ENCODE measurements around the gene STARD7. TPM values are rescaled to one million over a fixed set of nuclear protein-coding genes. Genes with fewer than 3 reads are reported as not detected.

Gene STARD7
- total RNA-seq, 1 donor from 2014 or later = 238 TPM

DNA sequence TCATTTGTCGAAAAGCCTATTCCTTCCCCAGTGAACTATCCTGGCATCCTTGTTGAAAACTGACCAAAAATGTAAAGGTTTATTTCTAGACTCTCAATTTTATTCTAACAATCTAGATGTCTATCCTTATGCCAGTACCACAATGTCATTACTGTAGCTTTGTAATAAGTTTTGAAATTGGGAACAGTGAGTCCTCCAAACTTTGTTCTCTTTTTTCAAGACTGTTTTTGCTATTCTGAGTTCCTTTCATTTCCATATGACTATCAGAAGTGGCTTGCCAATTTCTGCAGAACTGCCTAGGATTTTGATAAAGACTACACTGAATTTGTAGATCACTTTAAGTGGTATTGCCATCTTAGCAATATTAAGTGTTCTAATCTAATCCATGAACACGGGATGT lies 9.7 kb downstream of the STARD7 start:
- DNase-seq (ENCODE audit: low read depth in 2 of 2) = no peak

DNA sequence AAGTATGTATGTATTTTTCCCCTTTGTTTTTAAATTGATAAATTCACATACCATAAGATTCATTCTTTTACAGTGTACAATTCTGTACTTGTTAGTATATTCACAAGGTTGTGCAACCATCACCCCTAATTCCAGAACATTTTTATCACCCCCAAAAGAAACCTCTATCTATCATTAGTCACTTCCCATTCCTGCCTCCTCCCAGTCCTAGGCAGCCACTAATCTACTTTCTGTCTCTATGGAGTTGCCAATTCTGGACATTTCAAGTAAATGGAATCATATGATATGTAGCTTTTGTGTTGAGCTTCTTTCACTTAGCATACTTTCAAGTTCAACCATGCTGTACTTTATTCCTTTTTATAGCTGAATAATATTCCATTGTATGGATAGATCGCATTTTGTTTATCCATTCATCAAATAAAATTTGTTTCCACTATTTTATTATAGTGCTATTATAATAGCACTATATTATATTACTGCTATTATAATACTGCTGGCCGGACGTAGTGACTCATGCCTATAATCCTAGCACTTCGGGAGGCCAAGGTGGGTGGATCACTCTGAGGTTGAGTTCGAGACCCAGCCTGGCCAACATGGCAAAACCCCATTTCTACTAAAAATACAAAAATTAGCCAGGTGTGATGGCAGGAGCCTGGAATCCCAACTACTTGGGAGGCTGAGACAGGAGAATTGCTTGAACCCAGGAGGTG lies 10.9 kb downstream of the STARD7 start:
- peak in 1 of 2 donors; percentile 17 for DNase-seq (ENCODE audit: low read depth in 2 of 2)

DNA sequence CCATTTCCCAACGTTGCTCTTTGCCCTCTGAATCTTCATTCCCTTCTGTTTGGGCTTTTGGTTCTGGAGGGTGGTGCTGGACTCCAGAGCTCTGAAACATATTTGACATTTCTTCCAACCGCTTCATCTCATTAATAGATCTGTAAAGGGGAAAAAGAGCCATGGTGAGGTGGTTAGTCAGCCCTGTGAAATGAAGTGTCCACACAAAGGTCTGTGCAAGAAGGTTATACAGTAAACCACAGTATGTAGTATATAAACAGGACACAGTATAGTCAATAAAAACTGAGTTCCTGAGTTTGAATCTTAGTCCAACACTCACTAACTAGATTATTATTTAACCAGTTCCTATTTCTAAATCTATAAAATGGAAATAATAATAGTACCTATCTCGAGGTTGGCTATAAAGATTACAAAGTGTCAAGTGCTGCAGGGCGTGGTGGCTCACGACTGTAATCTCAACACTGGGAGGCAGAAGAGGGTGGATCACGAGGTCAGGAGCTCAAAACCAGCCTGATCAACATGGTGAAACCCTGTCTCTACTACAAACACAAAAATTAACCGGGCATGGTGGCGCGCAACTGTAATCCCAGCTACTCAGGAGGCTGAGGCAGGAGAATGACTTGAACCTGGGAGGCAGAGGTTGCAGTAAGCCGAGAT lies 13.1 kb downstream of the STARD7 start:
- DNase-seq (ENCODE audit: low read depth in 2 of 2) = no peak

DNA sequence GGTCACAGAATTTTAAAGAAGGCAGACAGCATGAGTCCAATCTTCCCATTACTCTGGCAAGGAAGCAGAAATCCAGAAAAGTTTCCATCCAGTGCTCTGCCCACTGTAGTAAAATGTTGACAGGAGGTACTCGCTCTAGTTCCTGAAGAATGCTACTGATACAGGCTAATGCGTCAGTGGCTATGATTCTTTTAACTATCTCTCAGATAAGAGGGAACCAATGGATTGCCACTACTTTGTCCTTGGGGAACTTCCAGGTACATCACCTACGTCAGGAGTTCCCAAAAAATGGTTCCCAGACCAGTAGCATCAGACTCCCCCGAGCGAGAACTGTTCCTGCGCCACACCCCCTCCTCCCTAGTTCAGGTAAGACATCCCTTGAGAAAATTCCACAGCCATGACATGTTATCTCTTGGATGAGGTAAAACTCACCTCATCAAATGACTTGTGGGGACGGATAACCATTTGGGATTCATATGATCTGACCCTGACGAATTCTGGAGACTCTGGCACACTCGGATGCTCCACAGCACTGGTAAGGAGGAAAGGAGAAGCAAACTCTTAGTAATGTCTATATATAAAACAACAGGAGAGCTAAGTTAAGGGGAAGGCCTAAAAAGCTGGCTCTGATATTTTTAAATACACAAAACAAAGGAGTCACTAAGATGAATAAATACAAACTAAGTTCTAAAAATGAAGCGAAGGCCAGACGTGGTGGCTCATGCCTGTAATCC lies 16.5 kb downstream of the STARD7 start:
- no peak for DNase-seq (ENCODE audit: low read depth in 2 of 2)

DNA sequence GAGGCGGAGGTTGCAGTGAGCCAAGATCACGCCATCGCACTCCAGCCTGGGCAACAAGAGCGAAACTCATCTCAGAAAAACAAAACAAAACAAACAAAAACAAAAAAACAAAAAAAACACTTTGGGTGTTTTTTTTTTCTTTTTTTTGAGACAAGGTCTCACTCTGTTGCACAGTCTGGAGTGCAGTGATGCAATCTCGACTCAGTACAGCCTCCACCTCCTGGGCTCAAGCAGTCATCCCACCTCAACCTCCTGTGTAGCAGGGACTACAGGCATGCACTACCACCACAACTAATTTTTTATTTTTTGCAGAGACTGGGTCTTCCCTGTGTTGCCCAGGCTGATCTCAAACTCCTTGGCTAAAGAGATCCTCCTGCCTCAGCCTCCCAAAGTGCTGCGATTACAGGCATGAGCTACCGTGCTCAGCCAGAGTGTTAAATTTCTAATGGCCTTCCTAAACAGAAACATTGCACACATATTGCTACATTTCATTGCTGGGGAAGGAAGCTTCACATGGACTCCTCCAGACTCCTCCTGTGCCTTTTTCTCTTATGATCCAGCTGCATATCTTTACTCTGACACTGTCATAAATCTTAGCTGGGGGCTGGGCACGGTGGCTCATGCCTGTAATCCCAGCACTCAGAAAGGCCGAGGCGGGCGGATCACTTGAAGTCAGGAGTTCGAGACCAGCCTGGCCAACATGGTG lies 19.7 kb downstream of the STARD7 start:
- no peak for DNase-seq (ENCODE audit: low read depth in 2 of 2)

DNA sequence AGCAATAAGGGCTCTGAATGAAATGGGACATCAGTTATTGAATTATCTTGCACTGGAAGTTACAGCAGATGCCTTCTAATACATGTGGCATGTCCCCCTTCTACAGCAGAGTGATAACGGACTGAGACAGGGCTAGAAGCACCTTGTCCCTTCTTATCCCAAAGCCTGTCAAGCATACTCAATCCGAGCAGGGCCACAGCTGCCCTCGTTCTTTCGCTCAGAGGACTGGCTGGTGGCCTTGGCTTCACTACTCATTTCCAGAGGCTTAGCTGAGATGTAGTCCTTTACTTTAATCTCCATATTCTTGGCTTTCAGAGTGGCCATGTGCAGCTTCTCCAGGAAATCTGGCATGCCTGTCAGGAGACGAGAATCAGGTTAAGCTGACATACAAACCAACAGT lies 22.1 kb downstream of the STARD7 start:
- DNase-seq (ENCODE audit: low read depth in 2 of 2) = no peak

DNA sequence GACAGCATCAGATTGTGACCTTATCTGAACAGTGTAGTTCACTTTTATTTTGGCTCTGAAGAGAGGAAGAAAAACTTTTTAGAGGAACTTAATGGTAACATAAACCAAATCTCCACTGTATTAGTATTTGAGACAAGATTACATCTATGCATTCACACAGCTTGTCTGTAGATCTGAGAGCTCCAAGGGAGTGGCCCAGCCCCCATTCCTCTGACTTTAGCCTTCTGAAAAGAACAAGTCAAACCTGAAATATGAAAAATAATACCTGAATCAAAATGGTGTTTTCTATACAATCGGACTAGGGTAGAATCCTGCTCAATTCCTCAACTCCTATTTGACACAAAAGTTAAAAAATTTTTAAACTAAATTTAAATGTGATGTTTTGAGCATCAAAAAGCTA lies 23.1 kb downstream of the STARD7 start:
- DNase-seq (ENCODE audit: low read depth in 2 of 2) = no peak

DNA sequence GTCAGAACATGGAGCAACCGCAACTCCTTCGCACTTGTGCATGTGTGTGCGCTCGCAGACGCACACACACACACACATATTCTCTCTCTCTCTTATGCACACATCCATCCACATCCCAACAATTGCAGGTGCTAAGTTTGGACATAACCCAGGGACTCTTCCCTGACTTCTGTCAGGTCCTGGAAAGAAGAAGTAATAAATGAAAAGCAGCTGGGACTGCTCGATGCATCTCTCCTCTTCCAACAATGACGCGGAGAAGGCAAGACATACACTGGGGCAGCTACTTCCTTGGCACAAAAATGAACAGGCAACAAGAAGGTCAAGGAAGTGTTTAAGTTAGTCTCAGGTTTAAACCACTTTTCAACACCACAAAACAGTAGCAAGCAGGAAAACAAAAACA lies 23.6 kb downstream of the STARD7 start:
- DNase-seq (ENCODE audit: low read depth in 2 of 2) = no peak

DNA sequence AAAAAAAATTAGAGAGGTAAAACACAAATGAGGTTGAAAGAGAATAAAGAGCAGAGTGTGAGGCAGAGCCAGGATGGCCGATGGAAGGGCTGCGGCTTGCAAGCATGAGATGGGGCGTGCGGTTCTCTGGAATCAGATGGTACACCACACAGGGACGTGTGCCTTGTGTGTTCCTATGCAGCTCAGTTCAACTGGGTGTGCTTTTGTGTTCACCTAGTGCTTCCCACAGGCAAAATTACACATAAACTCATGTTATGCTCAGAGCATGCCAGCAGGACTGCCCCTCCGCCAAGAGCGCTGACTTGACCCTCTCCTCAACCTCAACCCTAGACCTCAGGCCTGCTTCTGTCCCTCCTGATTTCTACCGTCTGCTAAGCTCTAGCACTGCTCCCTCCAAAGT lies 24.4 kb downstream of the STARD7 start:
- no peak for DNase-seq (ENCODE audit: low read depth in 2 of 2)

DNA sequence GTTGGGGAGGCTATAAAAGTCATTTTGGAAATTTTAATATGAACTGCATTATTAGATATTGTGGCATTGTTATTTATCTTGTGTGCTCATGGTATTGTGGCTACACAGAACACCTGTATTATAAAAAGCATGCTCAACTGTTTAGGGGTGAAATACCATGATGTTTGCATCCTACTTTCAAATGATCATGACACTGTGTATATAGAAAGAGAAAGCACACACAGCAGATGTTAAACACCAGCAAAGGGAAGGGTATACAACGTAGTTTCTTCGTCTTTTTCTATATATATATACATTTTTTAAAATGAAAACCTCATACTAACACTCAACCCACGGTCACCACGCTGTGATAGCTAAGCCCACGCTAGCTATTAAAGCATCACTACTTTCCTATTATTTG lies 27.1 kb downstream of the STARD7 start:
- DNase-seq (ENCODE audit: low read depth in 2 of 2) = no peak

DNA sequence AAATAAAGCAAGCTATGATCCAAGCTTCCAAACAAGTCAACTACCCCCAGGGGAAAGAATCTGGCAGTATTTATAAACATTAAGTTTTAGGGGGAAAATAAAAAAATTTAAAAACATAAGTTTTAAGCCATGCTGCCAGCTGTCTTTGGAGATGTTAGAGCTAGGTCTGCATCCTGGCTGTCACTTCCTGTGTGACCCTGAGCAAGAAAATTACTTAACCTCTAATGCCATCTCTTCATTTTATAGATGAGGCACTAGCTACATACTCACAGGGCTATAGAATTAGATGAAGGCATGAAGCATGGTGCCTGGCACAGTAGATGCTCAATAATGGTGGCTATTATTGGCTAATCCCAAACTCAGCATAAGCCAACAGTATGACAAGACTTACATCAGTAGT lies 28.1 kb downstream of the STARD7 start:
- DNase-seq (ENCODE audit: low read depth in 2 of 2) = no peak

DNA sequence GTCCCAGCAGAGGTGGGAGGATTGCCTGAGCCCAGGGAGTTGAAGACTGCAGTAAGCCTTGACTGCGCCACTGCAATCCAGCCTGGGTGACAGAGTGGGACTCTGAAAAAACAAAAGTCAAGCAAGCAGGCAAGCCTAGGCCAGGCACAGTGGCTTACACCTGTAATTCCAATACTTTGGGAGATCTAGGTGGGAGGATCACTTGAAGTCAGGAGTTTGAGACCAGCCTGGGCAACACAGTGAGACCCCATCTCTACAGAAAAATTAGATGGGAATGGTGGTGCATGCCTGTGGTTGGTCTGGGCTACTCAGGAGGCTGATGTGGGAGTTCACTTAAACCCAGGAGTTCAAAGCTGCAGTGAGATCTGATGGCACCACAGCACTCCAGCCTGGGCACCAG lies 28.6 kb downstream of the STARD7 start:
- no peak for DNase-seq (ENCODE audit: low read depth in 2 of 2)

DNA sequence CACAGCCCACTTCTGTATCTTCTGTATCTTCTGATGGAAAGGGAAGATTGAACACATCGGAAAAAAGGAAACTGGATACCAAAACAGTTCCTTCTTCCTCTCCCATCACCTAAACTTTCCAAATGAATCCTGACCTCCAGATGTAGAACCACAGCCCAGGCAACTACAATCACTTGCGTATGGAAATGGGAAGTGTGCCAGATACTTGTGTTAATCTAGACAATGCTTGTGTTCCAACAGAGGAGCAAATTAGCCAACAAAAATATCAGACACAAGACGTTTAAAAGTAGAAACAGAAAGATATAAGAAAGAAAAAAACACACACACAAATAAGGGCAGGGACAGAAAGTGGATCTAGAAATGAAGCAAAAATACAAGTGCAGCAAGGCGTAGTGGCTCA lies 32.0 kb downstream of the STARD7 start:
- peak in 1 of 2 donors; percentile 24 for DNase-seq (ENCODE audit: low read depth in 2 of 2)

DNA sequence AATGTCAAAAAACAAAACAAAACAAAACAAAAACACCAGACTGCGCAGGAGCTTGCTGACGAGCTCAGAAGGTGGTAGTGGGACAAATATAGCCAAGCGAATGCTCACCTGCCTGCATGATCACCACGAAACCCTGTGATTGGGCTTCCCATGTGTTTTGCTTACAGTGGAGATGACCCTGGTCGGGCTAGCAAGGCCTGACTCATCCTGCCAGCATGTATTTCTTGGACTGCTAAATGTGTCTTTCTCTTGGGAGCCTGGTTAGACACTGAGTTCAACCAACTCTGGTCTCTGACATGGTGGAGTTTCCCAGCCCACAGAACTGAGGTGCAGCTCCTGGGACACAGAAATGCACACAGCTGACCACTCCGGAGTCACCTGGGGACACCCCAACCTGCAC lies 32.7 kb downstream of the STARD7 start:
- DNase-seq (ENCODE audit: low read depth in 2 of 2) = no peak

DNA sequence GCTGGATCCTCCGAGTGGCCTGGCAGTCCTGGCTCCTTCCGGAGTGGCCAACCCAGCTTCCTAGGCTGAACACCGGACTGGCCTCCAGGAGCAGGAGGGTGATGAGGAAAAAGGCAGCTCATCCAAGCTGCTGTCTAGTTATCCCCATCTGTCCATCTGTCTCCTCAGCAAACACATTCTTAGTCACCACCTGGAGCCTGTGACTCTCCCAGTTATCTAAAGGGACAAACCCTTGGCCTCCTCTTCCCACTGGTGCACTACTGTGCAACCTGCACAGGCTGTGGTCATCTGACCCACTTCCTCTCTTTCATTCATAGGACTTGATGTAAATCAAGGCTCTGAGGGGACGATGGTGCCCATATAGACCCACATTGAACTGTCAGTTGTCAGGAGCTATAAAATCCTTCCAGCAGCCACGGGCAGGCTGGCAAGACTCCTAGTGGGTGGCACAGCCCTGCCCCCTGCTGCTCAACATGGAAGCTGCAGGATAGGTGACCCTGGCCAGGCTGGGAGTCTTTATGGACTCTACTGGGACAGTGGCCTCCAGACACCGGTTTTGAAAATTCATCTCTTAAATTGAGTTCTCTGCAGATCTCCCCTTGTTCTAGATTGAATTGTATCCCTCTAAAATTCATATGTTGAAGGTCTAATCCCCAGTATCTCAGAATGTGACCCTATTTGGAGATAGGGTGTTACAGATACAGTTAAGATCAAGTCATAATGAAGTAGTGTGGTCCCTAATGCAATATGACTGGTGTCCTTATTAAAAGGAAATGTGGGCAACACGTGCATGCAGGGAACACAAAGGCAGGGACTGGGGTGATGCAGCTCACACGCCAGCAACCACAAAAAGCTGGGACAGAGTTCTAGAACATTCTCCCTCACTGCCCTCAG lies 34.1 kb downstream of the STARD7 start:
- peak; percentile 40 to 70 for DNase-seq (ENCODE audit: low read depth in 2 of 2)

DNA sequence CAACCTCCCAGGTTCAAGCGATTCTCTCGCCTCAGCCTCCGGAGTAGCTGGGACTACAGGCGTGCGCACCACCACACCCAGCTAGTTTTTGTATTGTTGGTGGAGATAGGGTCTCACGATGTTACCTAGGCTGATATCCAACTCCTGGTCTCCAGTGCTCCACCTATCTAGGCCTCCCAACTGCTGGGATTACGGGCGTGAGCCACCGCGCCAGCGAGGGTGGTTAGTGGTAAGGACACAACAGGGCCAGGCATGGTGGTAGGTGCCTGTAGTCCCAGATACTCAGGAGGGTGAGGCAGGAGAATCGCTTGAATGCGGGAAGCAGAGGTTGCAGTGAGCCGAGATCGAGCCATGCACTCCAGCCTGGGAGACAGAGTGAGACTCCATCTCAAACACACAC lies 36.8 kb downstream of the STARD7 start:
- no peak for DNase-seq (ENCODE audit: low read depth in 2 of 2)

DNA sequence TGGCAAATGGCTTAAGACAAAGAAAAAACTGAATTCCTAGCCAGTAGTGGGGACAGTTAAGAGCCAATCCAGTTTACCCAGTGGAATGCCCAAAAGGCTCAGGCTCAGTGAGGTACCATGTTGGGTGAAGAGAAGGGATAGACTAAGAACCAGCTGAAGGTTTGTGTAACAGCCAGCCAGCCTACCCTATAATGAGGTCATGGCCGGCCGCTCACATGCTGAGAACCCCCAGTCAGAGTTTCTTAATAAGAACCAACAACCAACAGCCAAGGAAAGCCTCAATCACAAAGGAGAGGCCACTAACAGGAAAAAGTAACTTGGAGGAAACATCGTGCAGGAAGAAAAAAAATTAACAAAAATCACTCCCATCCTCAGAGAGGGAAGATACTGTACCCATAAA lies 38.0 kb downstream of the STARD7 start:
- no peak for DNase-seq (ENCODE audit: low read depth in 2 of 2)

DNA sequence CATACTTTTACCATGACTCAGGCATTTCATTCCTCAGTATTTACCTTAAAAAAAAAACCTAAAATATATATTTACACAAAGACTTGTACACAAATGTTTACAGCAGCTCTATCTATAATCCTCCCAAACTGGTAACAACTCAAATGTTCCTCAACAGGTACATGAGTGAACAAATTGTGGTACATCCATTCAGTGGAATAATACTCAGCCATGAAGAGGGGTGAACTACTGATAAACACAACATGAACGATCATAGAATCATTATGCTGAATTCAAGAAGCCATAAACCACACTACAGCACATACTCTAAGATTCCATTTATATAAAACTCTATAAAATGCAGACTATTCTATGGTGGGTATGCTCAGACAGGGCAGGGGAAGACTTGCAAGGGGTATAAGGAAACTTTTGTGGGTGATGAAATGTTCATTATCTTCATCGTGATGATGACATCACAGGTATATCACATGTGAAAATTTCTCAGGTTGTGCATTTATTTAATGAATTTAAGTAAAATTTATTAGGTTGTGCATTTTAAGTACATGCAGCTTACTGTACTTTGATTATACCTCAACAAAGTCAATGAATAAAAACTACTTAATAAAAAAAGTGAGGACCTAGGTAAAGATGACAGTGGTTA lies 38.6 kb downstream of the STARD7 start:
- no peak for DNase-seq (ENCODE audit: low read depth in 2 of 2)

DNA sequence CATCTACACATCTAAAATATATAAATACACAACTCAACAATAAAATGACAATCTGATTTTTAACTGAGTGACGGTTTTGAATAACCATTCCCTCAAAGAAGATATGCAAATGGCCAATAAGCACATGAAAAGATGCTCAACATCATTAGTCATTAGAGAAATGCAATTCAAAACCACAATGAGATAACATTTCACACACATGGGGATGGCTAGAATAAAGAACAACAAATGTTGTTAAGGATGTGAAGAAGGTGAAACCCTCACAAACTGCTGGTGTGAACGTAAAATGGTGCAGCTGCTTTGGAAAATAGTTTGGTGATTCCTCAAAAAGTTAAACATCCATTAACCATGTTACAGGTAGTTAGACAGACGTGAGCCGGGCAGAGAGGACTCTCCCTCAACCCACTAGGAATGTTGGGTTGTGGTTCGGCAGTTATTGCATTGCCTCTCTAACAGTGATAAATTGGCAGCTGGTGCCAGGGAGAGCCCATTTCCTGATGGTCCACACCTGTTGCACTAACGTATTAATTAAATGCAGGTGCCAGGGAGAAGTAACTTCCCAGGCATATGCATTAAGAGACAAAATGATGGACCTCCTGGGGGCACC lies 41.1 kb downstream of the STARD7 start:
- no peak for DNase-seq (ENCODE audit: low read depth in 2 of 2)
